ENCODE data around the gene TERF2IP. TPM values are rescaled to one million over a fixed set of nuclear protein-coding genes. Genes with fewer than 3 reads are reported as not detected.

TERF2IP gene
- total RNA-seq (ENCODE audit: low replicate concordance) = 21.4 and 45.8 TPM in 2 replicates

GRCh38 chr16:75647492-75648264 is at the start of gene TERF2IP, which contains the start of gene KARS1:
Gene TERF2IP, plus strand, starts transcription at chr16:75647773. Its CDS starts 110 bp downstream, at chr16:75647883.
Gene KARS1, minus strand, starts transcription at chr16:75647665. Its CDS starts 26 bp downstream, at chr16:75647639.

DNA sequence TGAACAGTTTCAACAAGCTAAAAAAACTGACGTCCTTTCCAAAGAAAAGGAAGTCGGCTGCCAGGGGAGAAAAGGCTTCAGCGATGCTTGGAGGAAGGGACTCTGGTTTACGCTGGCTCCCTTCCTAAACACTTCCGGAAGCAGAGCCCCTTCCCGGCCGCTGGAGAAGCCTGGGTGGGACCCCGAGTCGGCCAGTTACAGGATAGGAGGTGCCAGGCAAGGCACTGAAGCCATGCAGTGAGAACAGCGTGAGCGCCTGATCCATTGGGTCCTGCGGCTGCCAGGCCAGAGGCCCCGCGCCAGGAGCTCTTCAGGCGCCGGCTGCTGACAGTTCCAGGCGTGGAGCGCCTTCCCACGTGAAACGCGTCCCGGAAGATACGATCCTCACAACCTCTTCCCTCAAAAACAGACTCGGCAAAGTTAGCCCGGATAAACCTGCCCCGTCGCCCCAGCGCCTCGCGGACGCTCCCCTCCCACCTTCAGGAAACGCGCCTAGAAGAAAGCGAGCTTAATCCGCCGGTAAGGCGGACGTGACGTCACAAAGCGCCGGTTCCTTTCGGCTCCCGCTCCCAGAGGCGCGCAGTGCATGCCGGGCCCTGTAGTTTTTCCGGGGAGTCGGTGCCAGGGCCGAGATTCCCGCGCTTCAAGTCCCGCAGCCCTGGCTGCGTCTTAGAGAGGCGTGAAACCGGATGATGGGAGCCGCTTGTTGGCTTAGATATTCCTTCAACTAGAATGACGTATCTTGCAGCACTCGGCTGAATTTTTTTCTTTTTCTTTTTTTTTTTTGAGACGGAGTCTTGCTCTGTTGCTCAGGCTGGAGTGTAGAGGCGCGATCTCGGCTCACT is 24.6 kb upstream of the TERF2IP start, which contains the start of gene ADAT1:
ADAT1 (minus strand) TSS at position 521 of the 845 bp plus-strand sequence. CDS start 2,482 bp downstream, outside the sequence.

DNA sequence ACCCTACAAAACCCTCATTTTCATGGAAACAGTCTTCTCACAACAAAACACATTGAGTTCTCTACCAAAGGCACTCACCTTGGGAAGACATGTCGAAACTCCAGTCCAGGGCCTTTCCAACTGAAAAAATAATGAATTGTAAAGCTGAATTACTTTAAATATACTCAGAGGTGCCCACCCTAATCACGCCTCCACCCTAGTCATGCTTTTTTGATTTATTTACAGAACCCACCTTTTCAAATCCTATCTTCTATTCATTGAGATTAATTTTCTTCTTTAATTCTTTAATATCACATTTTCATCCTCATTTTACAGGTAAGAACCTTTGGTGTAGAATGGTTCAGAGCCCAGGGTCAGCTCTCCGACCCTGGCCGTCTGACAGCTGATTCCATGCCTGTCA is 29.3 kb downstream of the TERF2IP start, which contains the start of gene CPHXL2:
CPHXL2 (minus strand) TSS at position 101 of the 400 bp plus-strand sequence; CDS start at position 91, 10 bp downstream.

GRCh38 chr16:75701361-75701760 is 53.8 kb downstream of the TERF2IP start, which contains the start of gene DUXB:
Gene DUXB, minus strand, starts transcription at chr16:75701461. Its CDS starts 43 bp downstream, at chr16:75701418.

Other genes starting within 250 kb of the TERF2IP start
- 44.4 and 142 TPM in 2 replicates for gene CFDP1, start 214.3 kb upstream of the TERF2IP start, total RNA-seq (ENCODE audit: low replicate concordance)
- gene TMEM170A, start 183.1 kb upstream of the TERF2IP start, total RNA-seq (ENCODE audit: low replicate concordance) = 10.9 and 14.3 TPM in 2 replicates
- gene CHST6, start 152.3 kb upstream of the TERF2IP start, total RNA-seq (ENCODE audit: low replicate concordance) = 0.94 and 1.7 TPM in 2 replicates
- gene CHST5, start 111.7 kb upstream of the TERF2IP start, total RNA-seq (ENCODE audit: low replicate concordance) = not detected in 2 replicates
- 12.6 and 31.4 TPM in 2 replicates for gene TMEM231, start 91.5 kb upstream of the TERF2IP start, total RNA-seq (ENCODE audit: low replicate concordance)
- gene GABARAPL2, start 81.4 kb upstream of the TERF2IP start, total RNA-seq (ENCODE audit: low replicate concordance) = 28.3 and 32.0 TPM in 2 replicates
- 24.3 and 32.3 TPM in 2 replicates for gene ADAT1, start 24.5 kb upstream of the TERF2IP start, total RNA-seq (ENCODE audit: low replicate concordance)
- gene KARS1, start 108 bp upstream of the TERF2IP start, total RNA-seq (ENCODE audit: low replicate concordance) = 81.3 and 148 TPM in 2 replicates
- not detected in 2 replicates for gene CPHXL2, start 29.2 kb downstream of the TERF2IP start, total RNA-seq (ENCODE audit: low replicate concordance)
- gene DUXB, start 53.7 kb downstream of the TERF2IP start, total RNA-seq (ENCODE audit: low replicate concordance) = not detected in 2 replicates
- gene CPHXL, start 78.7 kb downstream of the TERF2IP start, total RNA-seq (ENCODE audit: low replicate concordance) = not detected in 2 replicates